Fibroblast of the aortic adventitia (primary cell): ENCODE measurements around the gene SMTN. TPM values are rescaled to one million over a fixed set of nuclear protein-coding genes. Genes with fewer than 3 reads are reported as not detected.
A peak's percentile ranks its signal among the peaks of the same experiment; 100 is the strongest.

Source experiments
- DNase-seq: peaks from one replicate; pipeline ENCODE4 v3.0.0-alpha.2; 2010; ENCODE audit warnings: low read depth
- H3K4me3 ChIP-seq: 2 replicates; pipeline ENCODE4 v1.5.1; 2011; ENCODE audit warnings: low read depth, mild to moderate bottlenecking, control low read depth, low read length, moderate library complexity
- total RNA-seq: library from RNA; depleted of rRNA; stranded (reverse); fragments of >200 nt; gene quantifications from 2 replicates; pipeline ENCODE4 v1.2.3, GENCODE V29; 2012; ENCODE audit warnings: low replicate concordance
- TF ChIP-seq, protein P1 (sequence below): IDR thresholded peaks from 2 replicates; pipeline ENCODE4 v1.5.1; 2011; ENCODE audit warnings: mild to moderate bottlenecking, low read length, control low read depth, inconsistent platforms; ENCODE audit not compliant: insufficient read depth

SMTN gene
- total RNA-seq, 1 donor, result 63.5 TPM

DNA sequence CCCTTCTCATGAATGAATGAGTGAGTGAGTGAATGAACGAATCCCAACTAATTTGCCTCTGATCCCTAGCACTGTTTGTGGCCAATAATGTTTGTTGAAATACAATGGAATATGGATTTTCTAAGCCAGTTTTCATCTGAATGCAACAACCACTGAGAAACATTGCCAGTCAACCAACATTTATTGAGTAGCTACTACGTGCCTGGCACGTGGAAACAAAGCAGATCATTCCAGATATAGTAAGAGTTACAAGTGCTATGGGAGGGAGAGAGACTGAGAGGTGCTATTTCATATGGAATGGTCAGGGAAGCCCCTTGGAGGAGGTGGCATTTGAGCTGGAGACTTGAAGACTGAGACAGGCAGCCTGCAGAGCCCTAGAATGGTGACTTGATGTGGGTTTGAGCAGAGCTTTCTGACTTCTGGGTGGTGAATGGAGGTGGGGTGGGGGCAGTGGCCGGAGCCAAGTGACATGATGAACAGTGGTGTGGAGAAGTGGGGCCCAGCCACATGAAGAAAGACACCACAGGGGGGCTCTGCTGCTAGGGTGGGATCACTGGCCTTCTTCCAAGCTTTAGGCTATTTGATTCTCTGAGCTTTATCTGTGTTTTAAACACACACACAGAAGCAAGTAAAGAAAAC lies 35.1 kb upstream of the SMTN start:
- TF ChIP-seq, protein P1, sequence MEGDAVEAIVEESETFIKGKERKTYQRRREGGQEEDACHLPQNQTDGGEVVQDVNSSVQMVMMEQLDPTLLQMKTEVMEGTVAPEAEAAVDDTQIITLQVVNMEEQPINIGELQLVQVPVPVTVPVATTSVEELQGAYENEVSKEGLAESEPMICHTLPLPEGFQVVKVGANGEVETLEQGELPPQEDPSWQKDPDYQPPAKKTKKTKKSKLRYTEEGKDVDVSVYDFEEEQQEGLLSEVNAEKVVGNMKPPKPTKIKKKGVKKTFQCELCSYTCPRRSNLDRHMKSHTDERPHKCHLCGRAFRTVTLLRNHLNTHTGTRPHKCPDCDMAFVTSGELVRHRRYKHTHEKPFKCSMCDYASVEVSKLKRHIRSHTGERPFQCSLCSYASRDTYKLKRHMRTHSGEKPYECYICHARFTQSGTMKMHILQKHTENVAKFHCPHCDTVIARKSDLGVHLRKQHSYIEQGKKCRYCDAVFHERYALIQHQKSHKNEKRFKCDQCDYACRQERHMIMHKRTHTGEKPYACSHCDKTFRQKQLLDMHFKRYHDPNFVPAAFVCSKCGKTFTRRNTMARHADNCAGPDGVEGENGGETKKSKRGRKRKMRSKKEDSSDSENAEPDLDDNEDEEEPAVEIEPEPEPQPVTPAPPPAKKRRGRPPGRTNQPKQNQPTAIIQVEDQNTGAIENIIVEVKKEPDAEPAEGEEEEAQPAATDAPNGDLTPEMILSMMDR, result no peak
- DNase-seq, result no peak
- no peak overlapping the region for H3K4me3 ChIP-seq

DNA sequence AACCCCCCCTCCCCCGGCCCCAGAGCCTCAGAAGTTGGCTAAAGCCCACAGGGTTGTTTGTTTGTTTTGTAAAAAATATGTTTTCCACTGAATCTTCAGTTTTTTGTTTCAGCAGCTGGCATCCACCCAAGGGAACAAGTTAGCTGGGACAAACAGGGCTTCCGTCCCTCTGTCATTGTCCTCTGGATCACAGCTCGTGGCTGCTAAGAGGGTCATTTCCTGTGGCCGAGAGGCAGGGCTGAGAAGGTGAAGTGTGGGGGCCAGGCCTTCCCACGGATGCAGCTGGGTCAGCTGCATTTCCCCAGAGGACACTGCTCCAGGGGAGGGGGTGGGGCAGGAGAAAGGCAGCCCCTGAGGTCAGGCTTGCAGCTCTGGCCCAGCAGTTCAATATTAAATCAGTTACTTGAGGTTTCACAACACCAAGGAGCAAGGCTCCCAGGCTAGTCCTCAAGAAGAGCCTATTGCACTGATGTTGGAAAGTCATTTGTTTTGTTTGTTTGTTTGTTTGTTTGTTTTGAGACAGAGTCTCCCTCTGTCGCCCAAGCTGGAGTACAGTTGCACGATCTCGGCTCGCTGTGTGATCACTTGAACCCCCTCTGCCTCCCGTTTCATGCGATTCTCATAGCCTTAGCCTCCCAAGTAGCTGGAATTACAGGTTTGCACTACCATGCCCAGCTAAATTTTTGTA lies 34.4 kb upstream of the SMTN start:
- TF ChIP-seq, protein P1, result no peak
- no peak overlapping the region for H3K4me3 ChIP-seq
- DNase-seq, result no peak

DNA sequence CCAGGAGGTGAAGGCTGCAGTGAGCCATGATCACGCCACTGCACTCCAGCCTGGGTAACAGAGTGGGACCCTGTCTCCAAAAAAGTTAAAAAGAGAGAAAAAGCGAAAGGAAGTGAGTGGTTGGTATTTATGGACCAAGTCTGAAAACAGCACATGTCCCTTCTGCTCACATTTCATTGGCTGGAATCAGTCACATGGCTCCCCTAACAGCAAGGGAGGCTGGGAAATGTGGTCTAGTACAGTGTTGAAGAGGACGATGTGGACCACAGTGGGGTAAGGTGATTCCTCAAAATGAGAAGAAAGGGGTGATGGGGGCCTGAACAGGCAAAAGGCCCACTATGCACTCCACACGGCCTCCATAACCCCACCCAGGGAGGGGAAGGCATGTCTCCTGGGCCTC lies 32.5 kb upstream of the SMTN start:
- H3K4me3 ChIP-seq, result no peak overlapping the region
- DNase-seq, result no peak
- TF ChIP-seq, protein P1, result no peak

DNA sequence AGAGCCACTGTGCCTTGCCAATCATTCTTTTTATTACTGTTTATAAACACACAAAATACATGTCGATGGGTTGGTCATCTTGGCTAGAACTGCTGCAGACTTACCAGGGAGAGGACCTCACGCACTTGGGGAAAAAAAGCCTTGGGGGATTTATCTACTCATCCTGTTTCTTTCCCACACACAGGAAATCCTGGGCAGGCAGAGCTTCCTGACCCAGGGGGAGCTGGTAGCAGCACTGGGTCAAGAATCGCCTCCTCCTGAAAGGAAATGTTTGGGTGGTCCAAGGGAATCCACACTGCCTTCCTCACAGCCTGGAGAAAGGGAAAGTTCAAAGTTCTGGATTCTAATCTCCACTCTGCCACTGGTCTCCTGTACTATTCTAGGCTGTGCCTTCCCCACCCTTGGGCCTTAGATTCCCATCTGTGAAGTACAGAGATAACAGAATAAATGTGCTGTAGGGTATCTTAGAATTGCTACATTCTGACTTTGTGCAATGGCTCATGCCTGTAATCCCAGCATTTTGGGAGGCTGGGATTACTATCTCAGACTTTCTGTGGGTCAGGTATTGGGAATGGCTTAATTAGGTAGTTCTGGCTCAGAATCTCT lies 31.2 kb upstream of the SMTN start:
- no peak for DNase-seq
- TF ChIP-seq, protein P1, result no peak
- no peak overlapping the region for H3K4me3 ChIP-seq

DNA sequence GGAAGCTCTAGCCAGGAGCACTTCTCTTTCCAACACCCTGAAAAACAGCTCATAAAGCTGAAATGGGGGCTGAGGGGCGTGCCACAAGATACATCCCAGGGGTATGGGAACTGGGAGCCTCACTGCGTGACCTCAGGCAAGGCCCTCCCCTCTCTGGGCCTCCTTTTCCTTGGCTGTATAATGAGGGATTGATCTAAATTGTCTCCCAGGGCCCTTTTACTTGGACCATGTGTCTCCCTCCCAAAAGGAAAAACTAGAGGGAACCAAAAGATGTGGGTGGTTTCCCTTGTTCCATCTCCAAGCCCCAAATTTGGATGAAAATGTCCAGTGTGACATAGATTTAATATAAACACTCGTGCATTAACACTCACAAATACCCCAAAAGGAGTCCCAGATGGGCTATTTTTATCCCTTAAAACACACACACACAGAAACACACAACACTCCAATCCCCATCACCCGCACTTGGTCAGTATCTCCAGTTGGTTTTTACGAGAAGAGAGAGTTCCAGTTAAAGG lies 25.9 kb upstream of the SMTN start:
- DNase-seq, result no peak
- no peak overlapping the region for H3K4me3 ChIP-seq
- TF ChIP-seq, protein P1, result no peak

DNA sequence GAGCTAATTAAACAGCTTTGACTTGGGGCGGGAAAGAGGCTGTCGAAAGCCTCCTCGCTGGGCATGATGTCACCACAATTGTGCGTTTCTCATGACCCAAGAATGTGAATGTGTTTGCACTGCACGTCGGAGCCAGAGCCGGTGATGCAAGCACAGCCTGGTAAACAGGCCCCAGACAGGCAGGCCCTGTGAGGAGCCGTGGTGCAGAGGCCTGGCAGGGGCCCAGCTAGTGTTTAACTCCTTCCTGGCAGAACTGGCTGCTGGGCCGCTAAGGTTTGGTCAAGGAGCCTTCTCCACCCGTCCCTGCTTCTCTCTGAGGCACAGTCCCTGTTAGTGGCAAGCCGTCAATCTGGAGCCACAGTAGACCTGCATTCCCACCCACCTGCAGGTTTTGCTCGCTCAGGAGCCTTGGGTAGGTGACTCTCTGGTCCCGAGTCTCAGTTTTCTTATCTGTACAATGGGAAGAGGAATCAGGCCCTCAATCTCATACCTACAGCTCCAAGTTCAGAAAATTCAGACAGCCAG lies 25.4 kb upstream of the SMTN start:
- TF ChIP-seq, protein P1, result no peak
- DNase-seq, result peak; percentile 97
- H3K4me3 ChIP-seq, result no peak overlapping the region
